SJCRH30 (cell line): ENCODE results near the gene FIGNL1. TPM values are rescaled to one million over a fixed set of nuclear protein-coding genes. Genes with fewer than 3 reads are reported as not detected.

Experiments used
- DNase-seq, 2 experiments: peaks; one replicate each; pipeline ENCODE4 v3.0.0-alpha.2; 2015 to 2020
- H3K27ac ChIP-seq: fragments of 250-450 bp; sonication (Bioruptor Pico); 2 replicates; pipeline ENCODE4 v1.5.1; 2020; ENCODE audit warnings: mild to moderate bottlenecking, moderate library complexity
- H3K27me3 ChIP-seq: fragments of 250-450 bp; sonication (Bioruptor Pico); 2 replicates; pipeline ENCODE4 v1.5.1; 2020; ENCODE audit warnings: mild to moderate bottlenecking, moderate library complexity
- H3K36me3 ChIP-seq: fragments of 250-450 bp; sonication (Bioruptor Pico); 2 replicates; pipeline ENCODE4 v1.5.1; 2020; ENCODE audit warnings: mild to moderate bottlenecking, moderate library complexity
- H3K4me1 ChIP-seq: fragments of 250-450 bp; sonication (Bioruptor Pico); 2 replicates; pipeline ENCODE4 v1.5.1; 2020; ENCODE audit warnings: mild to moderate bottlenecking, moderate library complexity
- H3K4me3 ChIP-seq: fragments of 250-450 bp; sonication (Bioruptor Pico); 2 replicates; pipeline ENCODE4 v1.5.1; 2020; ENCODE audit warnings: mild to moderate bottlenecking, moderate library complexity
- H3K9me3 ChIP-seq: fragments of 250-450 bp; sonication (Bioruptor Pico); replicated peaks from 2 replicates; pipeline ENCODE4 v1.5.1; 2020; ENCODE audit warnings: mild to moderate bottlenecking, moderate library complexity
- total RNA-seq: library from RNA; depleted of rRNA; stranded (reverse); fragments of >200 nt; shearing (Covaris generic); gene quantifications from 2 replicates; pipeline ENCODE4 v1.2.3, GENCODE V29; 2014; rRNA removed

The FIGNL1 gene, protein sequence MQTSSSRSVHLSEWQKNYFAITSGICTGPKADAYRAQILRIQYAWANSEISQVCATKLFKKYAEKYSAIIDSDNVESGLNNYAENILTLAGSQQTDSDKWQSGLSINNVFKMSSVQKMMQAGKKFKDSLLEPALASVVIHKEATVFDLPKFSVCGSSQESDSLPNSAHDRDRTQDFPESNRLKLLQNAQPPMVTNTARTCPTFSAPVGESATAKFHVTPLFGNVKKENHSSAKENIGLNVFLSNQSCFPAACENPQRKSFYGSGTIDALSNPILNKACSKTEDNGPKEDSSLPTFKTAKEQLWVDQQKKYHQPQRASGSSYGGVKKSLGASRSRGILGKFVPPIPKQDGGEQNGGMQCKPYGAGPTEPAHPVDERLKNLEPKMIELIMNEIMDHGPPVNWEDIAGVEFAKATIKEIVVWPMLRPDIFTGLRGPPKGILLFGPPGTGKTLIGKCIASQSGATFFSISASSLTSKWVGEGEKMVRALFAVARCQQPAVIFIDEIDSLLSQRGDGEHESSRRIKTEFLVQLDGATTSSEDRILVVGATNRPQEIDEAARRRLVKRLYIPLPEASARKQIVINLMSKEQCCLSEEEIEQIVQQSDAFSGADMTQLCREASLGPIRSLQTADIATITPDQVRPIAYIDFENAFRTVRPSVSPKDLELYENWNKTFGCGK
- 52.4 and 62.4 TPM in 2 replicates for total RNA-seq

DNA sequence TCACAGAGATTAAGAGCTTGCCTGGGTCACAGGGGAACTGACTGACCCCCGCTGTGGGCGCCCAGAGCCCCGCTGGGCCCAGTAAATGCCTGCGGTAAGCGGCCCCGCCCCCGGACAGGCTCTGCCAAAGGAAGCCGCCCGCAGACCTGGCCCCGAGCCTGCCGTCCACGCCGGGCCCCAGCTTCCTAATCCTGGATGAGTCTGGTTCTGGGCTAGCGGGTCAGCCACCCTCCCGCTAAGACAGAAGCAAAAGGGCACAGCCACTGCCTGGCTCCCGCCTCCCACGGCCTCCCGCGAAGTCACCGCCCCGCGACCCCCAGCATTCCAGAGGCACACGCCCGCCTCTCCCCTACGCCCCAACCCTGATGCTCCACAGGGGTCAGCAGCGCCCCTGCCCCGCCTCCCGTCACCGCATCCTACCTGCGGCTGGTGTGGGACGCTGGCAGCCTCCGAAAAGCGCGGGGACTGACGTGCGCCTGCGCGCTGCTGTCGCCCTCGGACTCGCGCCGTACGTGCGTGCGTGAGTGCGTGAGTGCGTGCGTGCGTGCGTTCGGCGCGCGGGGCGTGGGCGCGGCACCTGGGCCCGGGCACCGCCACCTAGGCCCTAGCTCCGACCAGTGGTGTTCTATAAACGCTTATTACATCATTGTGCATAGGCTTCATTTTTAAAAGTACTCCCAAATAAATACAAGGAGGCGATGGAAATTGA is at the start of gene FIGNL1:
Gene FIGNL1, minus strand, starts transcription at position 470 of the 709 bp plus-strand sequence. CDS start 3,063 bp downstream, outside the sequence.
- peak; percentile 75 to 82 for DNase-seq
- no peaks in the 10 kb centered on the region for H3K9me3 ChIP-seq
- H3K4me3 ChIP-seq: peak within 1 kb of the TSS; percentile 94
- peak within 1 kb of the TSS; percentile 81 for H3K27ac ChIP-seq
- peaks cover 21% of the 10 kb centered on the region for H3K36me3 ChIP-seq
- H3K27me3 ChIP-seq: peaks cover 5% of the 10 kb centered on the region; the same call in 1 of the 2 replicates
- H3K4me1 ChIP-seq: peaks cover 10% of the 10 kb centered on the region; the same call in 1 of the 2 replicates

DNA sequence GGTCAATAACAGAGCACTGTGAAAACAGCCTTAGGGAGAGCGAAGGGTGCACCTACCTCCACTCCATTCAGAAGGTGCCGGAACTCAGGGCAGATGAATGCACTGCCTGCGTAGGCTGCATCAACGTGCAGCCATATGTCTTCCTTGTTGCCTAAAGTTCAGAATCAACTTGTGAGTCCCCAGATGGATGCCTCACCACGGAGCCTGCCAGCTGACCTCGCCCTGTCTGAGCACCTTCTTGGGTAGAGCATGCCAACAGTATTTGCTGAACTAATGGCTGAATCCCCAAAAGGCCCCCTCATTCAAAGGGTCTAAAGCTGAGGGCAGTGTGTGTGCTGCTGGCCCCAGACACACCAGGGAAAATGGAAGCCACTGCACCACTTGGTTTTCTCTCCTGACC is 48.9 kb upstream of the FIGNL1 start:
- DNase-seq: no peak
- H3K4me1 ChIP-seq: no peaks in the 10 kb centered on the region; the same call in 1 of the 2 replicates

DNA sequence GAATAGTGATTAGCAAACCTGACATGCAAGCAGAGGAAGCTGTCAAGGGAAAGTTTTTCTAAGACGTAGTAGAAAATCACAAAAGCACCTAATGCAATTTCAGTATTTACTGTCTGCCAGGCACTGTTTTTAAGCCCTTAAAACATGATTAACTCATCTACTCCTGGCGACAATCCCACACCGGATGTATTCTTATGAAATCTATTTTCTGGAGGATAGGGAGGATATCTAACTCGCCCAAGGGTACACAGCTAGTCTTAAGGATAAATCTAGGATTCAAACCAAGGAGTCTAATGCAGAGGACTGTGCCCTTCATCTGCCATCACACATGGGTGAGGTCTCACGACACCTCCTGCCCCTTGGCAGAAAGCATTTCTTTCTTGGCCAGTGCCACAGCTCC is 47.8 kb upstream of the FIGNL1 start:
- DNase-seq: no peak
- H3K27me3 ChIP-seq: peaks cover 7% of the 10 kb centered on the region
- H3K4me1 ChIP-seq: no peaks in the 10 kb centered on the region; the same call in 1 of the 2 replicates

More for the DNA sequence above, 48.9 kb upstream of the FIGNL1 start:
- Histone ChIP-seq H3K9me3 (no peaks in the 10 kb centered on the region), H3K27me3 (peaks cover 10% of the 10 kb centered on the region), H3K4me3 (no peak overlapping the region), H3K27ac (no peak overlapping the region), H3K36me3 (no peaks in the 10 kb centered on the region)

DNA sequence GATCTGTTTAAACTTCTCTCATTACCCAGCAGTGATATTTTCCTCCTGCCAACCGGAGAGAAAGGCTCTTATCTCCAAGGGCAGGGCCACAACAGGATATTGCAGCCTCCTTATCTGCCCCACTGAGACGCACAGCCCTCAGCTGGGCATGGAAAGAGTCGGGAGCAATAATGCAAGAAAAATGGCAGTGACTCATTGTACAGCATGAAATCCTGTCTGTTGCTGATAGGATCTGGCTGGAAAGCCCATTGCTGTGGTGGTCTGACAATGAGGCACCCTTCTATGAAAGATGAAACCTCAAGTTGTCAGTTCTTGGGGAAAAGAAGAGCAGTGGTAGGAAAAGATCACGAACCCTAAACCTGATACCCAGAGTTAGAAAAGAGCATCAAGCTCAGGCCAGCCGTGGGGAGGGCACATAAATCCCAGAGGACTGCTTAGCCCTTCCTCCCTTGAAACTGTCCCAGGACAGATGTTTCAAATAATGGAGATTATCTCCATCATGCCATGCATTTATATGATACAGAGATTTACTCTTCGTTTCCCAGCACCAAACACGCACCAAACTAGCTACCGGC is 47.0 kb upstream of the FIGNL1 start:
- no peak overlapping the region for H3K4me3 ChIP-seq
- no peaks in the 10 kb centered on the region; the same call in 1 of the 2 replicates for H3K4me1 ChIP-seq
- DNase-seq: peak in 1 of 2 experiments; percentile 28
- no peak overlapping the region for H3K27ac ChIP-seq
- H3K27me3 ChIP-seq: peaks cover 5% of the 10 kb centered on the region
- no peaks in the 10 kb centered on the region for H3K36me3 ChIP-seq
- H3K9me3 ChIP-seq: no peaks in the 10 kb centered on the region

More for the DNA sequence above, 47.8 kb upstream of the FIGNL1 start:
- Histone ChIP-seq H3K27ac (no peak overlapping the region), H3K9me3 (no peaks in the 10 kb centered on the region), H3K4me3 (no peak overlapping the region), H3K36me3 (no peaks in the 10 kb centered on the region)

DNA sequence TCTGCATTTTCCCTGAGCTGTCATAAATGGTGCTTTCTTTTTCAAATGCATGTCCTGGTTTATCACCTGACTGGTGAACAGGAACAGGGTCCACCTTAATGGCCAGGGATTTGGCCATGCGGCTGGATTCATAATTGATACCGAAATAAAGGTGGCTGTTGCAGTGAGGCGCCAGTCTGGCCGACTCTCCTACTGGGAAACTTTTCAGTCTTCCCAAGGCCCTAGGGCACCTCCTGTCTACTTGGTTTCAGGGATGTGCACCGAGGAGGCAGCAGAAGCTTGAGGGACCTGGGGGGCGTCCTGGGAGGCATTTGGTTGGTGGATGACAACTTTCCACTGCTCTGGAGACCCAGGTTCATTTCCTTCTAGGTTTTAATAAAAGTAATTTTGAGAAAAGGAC is 46.4 kb upstream of the FIGNL1 start:
- no peaks in the 10 kb centered on the region for H3K9me3 ChIP-seq
- no peaks in the 10 kb centered on the region; the same call in 1 of the 2 replicates for H3K4me1 ChIP-seq
- no peaks in the 10 kb centered on the region for H3K36me3 ChIP-seq
- H3K27ac ChIP-seq: no peak overlapping the region
- no peak overlapping the region for H3K4me3 ChIP-seq
- no peak for DNase-seq
- H3K27me3 ChIP-seq: peaks cover 4% of the 10 kb centered on the region

DNA sequence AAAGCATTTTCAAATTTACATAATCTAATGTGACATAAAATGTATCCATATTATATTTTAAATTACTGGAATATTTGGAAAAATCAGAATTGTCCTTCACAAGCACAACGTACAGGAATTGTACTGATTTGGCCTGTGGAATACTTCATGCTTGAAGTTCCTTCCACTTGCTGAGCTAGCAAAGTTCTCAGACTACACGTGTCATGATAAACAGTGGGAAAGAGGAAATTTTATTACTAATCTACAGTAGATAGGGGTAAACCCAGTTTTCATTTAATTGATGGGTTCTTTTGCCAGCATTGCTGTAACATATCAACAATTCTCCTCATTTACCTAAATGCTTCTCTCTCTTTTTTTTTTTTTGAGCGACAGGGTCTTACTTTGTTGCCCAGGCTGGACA is 45.6 kb upstream of the FIGNL1 start:
- Histone ChIP-seq H3K27ac (no peak overlapping the region), H3K36me3 (no peaks in the 10 kb centered on the region), H3K4me1 (no peaks in the 10 kb centered on the region; the same call in 1 of the 2 replicates), H3K9me3 (no peaks in the 10 kb centered on the region), H3K27me3 (peaks cover 5% of the 10 kb centered on the region), H3K4me3 (no peak overlapping the region)
- DNase-seq: no peak

DNA sequence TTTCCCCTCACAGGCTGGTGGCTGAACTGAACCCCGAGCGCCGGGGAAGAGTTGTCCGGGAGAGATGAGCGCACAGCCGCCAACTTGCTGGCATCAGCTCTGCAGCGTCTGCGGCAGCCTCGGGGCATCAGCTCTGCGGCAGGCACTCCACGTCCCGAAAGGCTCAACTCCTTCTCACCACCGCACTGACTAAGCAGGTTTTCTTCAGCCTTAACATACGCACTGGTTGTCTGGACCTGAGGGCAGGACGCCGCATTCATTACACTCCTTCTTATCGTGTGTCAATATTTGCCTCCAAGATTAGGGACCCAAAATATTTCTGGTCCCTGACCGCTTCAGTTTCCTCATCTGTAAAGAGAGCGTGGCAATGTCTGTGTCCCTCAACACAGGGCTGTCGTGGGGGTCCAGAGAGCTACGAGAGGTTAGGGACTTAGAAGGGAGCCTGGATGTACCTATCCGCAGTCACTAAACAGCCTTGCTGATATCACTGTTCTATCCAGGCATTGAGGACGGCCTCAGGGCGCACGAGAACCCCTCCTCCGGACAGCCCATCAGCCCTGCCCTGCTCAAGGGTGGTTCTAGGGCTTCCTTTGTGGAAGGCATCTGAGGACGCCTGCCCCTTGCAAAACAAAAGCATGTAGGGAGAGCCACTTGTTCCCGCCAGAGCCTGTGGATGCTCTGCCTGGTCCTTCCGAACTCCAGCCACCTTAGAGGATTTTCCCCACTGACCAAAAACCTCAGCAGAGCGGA is 42.8 kb upstream of the FIGNL1 start:
- no peak overlapping the region for H3K27ac ChIP-seq
- no peak overlapping the region for H3K4me3 ChIP-seq
- H3K36me3 ChIP-seq: no peaks in the 10 kb centered on the region
- DNase-seq: no peak
- H3K4me1 ChIP-seq: no peaks in the 10 kb centered on the region; the same call in 1 of the 2 replicates
- H3K27me3 ChIP-seq: peaks cover 7% of the 10 kb centered on the region
- H3K9me3 ChIP-seq: no peaks in the 10 kb centered on the region

DNA sequence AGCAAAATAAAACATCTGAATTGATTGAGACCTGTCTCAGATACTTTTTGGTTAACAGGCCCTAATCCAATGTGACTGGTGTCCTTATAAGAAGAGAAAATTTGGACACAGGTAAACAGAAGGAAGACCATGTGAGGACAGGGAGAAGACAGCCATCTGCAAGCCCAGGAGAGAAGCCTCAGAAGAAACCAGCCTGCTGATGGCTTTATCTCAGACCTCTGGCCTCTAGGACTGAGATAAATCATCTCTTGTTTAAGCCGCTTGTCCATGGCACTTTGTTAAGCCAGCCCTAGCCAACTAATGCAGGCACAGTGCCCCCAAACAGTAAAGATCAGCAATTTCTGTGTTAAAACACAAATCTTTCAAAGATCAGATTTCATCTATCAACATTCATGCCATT is 41.8 kb upstream of the FIGNL1 start:
- no peaks in the 10 kb centered on the region for H3K9me3 ChIP-seq
- peaks cover 7% of the 10 kb centered on the region for H3K27me3 ChIP-seq
- H3K36me3 ChIP-seq: no peaks in the 10 kb centered on the region
- H3K4me1 ChIP-seq: no peaks in the 10 kb centered on the region
- DNase-seq: no peak
- H3K27ac ChIP-seq: no peak overlapping the region
- no peak overlapping the region for H3K4me3 ChIP-seq

DNA sequence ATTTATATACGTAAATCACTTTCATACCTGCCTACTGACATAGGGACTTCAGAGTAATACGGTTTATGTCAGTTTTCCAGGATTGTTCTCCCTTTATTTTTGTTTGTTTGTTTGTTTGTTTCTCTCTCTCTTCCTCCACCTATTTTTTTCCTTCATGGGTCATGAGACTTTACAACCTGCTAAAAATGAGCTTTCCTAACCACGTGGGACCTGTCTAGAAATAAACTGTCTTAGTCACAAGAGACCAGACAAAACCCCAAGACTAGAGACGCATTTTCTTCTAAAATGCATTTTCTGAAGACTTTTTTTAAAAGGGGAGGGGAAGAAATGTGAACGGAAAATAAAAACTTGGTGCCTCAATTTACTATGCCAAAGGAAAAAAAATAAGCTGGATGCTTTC is 41.1 kb upstream of the FIGNL1 start:
- DNase-seq: no peak
- Histone ChIP-seq H3K27me3 (peaks cover 7% of the 10 kb centered on the region; the same call in 1 of the 2 replicates), H3K9me3 (no peaks in the 10 kb centered on the region), H3K27ac (no peak overlapping the region), H3K4me3 (no peak overlapping the region), H3K4me1 (no peaks in the 10 kb centered on the region), H3K36me3 (no peaks in the 10 kb centered on the region)

DNA sequence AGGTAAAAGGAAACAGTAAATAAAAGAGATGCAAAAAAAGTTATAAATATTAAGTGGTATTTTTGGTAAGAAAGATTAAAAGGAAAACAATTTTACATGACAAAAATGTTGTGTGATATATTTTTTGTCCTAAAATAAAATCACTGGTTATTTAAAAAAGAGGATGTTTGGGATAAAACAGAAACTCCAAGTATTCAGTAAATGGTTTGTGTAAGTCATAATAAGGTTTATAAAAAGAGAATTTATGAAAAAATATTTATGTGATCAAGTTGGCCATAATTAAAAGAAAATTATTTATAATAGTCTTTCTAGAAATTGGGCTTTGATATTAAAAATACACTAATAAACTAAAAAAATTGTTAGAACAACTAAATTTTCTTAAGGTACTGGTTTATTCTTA is 38.2 kb upstream of the FIGNL1 start:
- H3K36me3 ChIP-seq: no peaks in the 10 kb centered on the region
- no peak for DNase-seq
- peaks cover 7% of the 10 kb centered on the region; the same call in 1 of the 2 replicates for H3K27me3 ChIP-seq
- H3K4me3 ChIP-seq: no peak overlapping the region
- no peak overlapping the region for H3K27ac ChIP-seq
- no peaks in the 10 kb centered on the region for H3K4me1 ChIP-seq
- no peaks in the 10 kb centered on the region for H3K9me3 ChIP-seq

DNA sequence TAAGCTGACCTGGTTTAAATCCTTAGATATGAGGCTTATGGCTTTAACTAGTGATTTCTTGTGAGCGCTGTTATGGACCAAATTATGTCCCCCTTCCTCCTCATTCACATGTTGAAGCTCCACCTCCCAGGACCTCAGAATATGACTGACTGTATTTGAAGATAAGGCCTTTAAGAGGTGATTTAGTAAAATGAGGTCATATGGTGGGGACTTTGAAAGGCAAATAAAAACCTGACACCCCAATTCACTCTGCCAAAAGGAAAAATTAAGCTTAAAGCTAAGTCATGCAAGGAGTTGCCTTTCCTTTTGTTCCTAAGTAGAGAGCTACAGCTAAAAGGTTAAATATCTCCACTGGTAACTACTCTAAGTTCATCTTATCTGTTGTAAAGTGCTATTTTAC is 36.4 kb upstream of the FIGNL1 start:
- Histone ChIP-seq H3K27me3 (peaks cover 7% of the 10 kb centered on the region; the same call in 1 of the 2 replicates), H3K9me3 (no peaks in the 10 kb centered on the region), H3K27ac (no peak overlapping the region), H3K36me3 (no peaks in the 10 kb centered on the region), H3K4me1 (no peaks in the 10 kb centered on the region), H3K4me3 (no peak overlapping the region)
- DNase-seq: no peak

DNA sequence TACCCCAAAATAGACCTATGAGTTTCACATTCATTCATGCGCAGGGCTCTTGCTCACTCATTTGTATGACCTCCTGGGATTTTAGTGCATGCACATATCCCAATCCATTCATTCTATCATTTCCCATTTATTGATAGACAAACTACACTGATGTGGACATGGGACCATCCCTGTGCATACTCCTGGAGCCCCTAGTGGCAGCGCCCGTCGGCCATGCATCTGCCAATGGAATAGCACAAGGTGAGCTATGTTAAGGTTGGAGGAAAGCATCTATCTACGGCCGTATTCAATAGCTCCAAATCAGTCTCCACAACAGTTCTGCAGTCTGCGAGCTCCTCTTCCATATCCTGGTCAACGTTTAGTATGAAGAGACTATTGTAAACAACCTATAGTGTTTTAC is 31.7 kb upstream of the FIGNL1 start:
- Histone ChIP-seq H3K4me3 (no peak overlapping the region), H3K27me3 (no peaks in the 10 kb centered on the region), H3K9me3 (no peaks in the 10 kb centered on the region), H3K4me1 (no peaks in the 10 kb centered on the region), H3K27ac (no peak overlapping the region), H3K36me3 (no peaks in the 10 kb centered on the region)
- no peak for DNase-seq

DNA sequence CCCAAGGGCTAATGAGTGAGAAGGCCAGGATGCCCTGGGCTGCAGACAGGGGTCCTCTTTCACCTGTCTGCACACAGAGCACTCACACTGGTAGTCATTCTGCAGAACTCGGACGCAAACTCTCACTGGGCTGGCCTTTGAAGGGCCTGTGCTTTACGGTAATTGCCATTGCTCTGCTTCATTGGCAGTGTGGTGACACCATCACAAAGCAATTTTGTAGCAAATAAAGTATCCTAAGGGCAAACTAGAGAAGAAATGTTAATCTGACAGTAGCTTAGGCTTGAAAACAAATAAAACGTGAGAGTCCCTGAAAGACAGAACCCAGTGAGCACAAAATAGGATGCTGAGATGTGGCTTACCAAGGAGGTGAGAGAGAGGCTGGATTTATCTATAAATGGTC is 30.6 kb upstream of the FIGNL1 start:
- no peak overlapping the region for H3K27ac ChIP-seq
- DNase-seq: no peak

More for the DNA sequence above, 30.6 kb upstream of the FIGNL1 start:
- Histone ChIP-seq H3K4me3 (no peak overlapping the region), H3K9me3 (no peaks in the 10 kb centered on the region), H3K36me3 (no peaks in the 10 kb centered on the region), H3K27me3 (no peaks in the 10 kb centered on the region), H3K4me1 (no peaks in the 10 kb centered on the region)
